GM12878 (cell line): ENCODE data around the gene HOXD10.

Experiments
- CHD2 ChIP-seq: IDR thresholded peaks from 2 replicates; pipeline ENCODE4 v1.6.1; 2011; ENCODE audit warnings: low read depth, low read length, improper control_type of control experiment, borderline replicate concordance
- CTCF ChIP-seq, 3 experiments: IDR thresholded peaks in 2 of 3; conservative IDR thresholded peaks in 1 of 3; 2 replicates each; pipeline ENCODE4 v1.5.1; 2011; ENCODE audit warnings: low read depth in 3 of 3, low read length in 3 of 3, mild to moderate bottlenecking in 3 of 3, control low read depth in 2 of 3, moderate library complexity in 2 of 3, inconsistent platforms in 1 of 3, mixed read lengths in 1 of 3; ENCODE audit not compliant: control insufficient read depth in 2 of 3, insufficient read depth in 1 of 3; ENCODE audit errors: extremely low read depth in 1 of 3
- NR2C2 ChIP-seq: IDR thresholded peaks from 2 replicates; pipeline ENCODE4 v1.6.1; 2011; ENCODE audit warnings: borderline replicate concordance, low read depth; ENCODE audit not compliant: control insufficient read depth, insufficient read length

GRCh38 chr2:176071330-176072291 is 45.0 kb upstream of the HOXD10 start:
- TF ChIP-seq CTCF (IDR thresholded peaks at IDR 0.05 in 2 of 3, conservative IDR thresholded peaks at IDR 0.05 in 1 of 3; ENCODE audit: control insufficient read depth in 2 of 3, extremely low read depth in 1 of 3, insufficient read depth in 1 of 3, low read depth in 3 of 3, low read length in 3 of 3) (no peak), NR2C2 (no peak), CHD2 (no peak)
